HG03135 (cell line): Measurements from ENCODE around the gene G2E3.
"Not testable (repeated sequence)": the region's sequence is repeated elsewhere in the genome, so short reads cannot be mapped to it uniquely, and the experiment has no call there.

Source experiments
- ATAC-seq: cut with Tn5 transposase; IDR thresholded peaks from one replicate; pipeline ENCODE4 v1.9.1; 2021; ENCODE audit warnings: mild to moderate bottlenecking, moderate library complexity; ENCODE audit not compliant: unreplicated experiment

The G2E3 gene

GRCh38 chr14:30559638-30560091 is 707 bp downstream of the G2E3 start:
- peak; percentile 24 for ATAC-seq

- ATAC-seq: no peak
Observed at GRCh38 chr14:30560581-30560980, 1.6 kb downstream of the G2E3 start.

GRCh38 chr14:30564235-30564867 is 5.4 kb downstream of the G2E3 start:
- ATAC-seq: no peak

GRCh38 chr14:30564868-30565248 is 5.9 kb downstream of the G2E3 start:
- no peak for ATAC-seq

DNA sequence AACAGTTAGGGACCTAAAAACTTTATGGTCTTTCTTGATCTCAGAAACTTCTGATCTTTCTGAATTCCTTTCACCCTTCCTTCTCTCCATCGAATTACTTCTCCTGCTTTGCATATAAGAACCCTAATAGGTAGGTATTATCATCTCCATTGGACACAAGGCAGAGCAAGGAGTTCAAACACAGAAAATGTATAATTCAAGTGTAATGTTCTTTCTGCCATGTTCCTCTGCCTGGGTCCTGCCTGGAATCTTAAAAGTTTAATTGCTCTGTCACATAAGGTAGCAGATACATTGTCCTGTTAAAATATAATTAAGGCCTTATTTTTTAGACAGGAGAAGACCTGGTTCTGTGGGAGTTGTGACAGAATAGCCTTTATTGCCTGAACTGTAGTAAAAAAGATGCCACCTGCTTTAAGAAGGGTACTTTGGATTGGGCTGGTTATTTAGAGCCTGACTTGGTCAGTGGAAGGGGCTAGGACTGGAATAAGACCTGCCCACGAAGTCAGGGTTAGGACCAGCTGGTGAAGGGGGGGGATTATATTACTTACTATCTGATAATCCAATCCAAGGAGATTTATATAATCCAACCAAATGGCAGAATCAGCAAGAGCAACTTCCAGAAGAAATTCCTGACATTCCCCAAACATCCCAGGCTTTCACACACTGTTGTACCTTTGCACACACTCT is 10.4 kb downstream of the G2E3 start:
- ATAC-seq: no peak

DNA sequence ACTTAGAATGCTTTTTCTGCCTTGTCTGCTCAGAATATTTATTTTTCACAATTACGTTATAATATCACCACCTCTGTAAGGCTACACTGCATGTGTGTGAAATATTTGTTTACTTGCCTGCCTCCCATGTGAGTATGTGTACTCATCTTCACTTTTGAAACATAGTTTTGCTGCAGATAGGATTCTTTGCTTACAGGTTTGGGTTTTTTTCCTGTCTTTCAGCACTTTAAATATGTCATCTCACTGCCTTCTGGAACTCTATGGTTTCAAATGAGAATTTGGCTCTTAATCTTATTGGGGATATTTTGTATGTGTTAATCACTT is 10.9 kb downstream of the G2E3 start:
- ATAC-seq: no peak

GRCh38 chr14:30572237-30572636 is 13.3 kb downstream of the G2E3 start:
- no peak for ATAC-seq

DNA sequence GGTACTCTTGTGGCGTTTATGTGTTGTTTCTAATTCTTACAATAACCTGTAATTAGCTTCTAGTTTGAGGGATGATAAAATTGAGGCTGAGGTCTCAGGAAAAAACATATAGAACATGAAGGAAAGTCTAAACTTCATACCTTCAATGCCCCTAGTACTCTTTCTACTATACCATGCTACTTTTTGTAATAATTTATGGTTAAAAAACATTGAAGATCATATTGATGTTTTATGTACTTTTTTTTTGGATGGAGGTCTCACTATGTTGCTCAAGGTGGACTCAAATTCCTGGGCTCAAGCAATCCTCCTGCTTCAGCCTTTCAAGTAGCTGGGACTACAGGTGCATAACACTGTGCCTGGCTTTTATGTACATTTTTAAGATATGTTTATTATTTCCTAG is 13.8 kb downstream of the G2E3 start:
- ATAC-seq: no peak

DNA sequence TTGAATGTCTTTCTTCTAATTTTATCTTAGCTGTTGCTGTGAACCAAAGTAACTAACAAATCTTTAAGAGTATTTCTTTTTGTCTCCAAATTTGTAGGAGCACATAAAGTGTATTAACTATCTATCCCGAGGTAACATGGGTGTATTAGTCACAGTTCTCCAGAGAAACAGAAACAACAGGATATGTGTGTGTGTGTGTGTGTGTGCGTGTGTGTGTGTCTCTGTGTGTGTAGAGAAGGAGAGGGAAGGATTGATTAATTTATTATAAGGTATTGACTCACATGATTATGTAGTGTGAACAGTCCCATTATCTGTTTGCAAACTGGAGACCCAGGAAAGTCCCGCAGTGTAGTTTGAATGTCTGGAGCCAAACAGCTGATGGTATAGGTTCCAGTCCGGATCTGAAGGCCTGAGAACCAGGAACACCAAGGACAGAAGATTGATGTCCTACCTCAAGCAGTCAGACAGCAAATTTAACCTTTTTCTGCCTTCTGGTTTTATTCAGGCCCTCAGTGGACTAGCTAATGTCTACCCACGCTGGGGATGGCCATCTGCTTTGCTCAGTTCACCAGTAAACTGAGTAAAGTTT is 14.4 kb downstream of the G2E3 start:
- ATAC-seq: no peak

DNA sequence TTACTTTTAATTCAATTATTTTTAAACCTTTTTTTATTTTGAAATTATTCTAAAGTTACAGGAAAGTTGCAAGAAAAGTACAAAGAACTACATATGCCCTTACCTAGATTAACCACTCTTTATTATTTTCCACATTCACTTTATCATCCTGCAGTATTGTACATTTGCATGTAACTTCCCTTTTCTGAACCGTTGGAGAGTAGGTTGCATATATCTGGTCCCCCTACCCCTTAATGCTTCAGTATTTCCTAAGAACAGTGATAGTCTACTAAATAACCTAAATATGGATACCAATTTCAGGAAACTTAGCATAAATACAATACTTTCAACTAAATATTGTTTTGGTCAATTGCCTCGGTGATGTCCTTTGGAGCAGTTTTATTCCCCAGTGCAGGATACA is 15.0 kb downstream of the G2E3 start:
- no peak for ATAC-seq

- not testable (repeated sequence) for ATAC-seq
Observed at GRCh38 chr14:30574777-30575176, 15.8 kb downstream of the G2E3 start.

DNA sequence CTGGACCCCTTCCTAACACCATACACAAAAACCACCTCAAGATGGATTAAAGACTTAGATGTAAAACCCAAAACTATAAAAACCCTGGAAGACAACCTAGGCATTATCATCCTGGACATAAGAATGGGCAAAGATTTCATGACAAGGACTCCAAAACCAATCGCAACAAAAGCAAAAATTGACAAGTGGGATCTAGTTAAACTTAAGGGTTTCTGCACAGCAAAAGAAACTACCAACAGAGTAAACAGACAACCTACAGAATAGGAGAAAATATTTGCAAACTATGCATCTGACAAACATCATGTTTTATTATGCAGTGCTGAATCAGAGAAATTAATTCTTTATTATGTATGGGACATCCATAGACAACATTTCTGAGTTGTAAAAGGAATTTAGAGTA is 17.4 kb downstream of the G2E3 start:
- not testable (repeated sequence) for ATAC-seq

- no peak for ATAC-seq
Observed at GRCh38 chr14:30580616-30581282, 21.8 kb downstream of the G2E3 start.

- ATAC-seq: no peak
Observed at GRCh38 chr14:30581283-30581625, 22.3 kb downstream of the G2E3 start.

DNA sequence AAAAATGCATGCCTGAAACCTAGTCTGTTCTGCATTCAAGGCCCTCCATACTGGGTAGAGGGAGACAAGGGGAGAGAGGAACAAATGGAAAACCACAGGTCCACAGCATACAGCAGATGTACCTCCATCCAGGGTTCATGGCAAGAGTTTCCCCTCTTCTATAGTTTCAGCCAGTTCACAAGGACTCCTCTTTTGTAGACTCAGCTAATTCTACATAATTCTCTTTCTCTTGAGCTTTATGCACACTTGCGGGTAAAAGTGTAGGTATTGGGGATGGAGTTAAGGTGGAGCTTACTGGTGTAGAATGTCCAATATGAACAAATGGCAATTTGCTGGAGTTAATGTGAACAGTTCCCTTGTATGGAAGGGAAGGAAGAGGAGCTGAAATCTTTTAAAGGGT is 23.4 kb downstream of the G2E3 start:
- no peak for ATAC-seq

DNA sequence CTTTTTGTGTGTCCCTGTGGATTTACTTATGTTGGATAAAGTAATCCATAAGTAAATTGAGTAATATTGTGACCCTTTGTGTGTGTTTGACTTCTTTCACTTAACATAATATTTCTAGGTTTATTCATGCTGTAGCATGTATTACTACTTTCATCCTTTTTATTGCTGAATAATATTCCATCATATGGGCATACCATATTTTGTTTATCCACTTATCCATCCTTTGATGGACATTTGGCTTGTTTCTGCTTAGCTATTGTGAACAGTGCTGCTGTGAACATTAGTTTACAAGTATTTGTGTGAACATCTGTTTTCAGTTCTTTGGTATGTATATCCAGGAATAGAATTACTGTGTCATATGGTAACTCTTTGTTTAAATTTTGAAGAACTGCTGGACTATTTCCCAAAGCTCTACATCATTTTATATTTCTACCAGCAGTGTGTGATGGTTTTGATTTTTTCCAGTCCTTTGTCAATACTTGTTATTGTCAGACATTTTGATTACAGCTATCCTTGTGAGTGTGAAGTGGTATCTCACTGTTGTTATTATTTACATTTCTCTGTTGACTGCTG is 25.2 kb downstream of the G2E3 start:
- ATAC-seq: no peak

DNA sequence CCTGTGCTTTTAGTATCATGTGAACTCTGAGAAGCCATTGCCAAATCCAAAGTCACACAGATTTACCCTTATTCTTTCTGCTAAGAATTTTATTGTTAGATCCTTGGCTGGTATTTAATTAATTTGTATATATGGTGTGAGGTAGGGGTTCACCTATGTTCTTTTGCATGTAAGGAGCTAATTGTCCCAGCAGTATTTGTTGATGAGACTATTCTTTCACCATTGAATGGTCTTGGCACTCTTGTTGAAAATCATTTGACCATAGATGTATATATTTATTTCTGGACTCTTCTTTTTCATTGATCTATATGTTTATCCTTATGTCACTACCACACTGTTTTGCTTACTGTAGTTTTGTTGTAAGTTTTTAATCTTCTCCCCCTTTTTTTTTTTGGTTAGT is 26.2 kb downstream of the G2E3 start:
- ATAC-seq: no peak

DNA sequence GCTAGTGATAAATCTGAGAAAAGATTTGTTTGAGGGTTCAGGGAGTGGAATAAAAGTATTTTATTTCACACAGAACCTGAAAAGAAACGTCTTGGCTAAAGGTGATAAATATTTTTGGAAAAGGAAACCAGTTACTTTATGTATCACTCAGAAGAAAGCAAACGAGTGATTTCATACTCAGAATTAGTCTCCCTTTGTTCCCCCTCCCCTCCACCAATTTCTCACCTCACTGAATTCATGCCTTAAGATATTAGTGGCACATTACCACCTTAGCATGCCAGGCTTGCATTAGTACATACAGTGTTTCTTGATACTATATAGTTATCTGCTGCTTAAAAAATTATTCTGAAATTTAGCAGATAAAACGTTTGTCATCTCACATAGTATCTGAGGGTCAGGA is 28.2 kb downstream of the G2E3 start:
- no peak for ATAC-seq

DNA sequence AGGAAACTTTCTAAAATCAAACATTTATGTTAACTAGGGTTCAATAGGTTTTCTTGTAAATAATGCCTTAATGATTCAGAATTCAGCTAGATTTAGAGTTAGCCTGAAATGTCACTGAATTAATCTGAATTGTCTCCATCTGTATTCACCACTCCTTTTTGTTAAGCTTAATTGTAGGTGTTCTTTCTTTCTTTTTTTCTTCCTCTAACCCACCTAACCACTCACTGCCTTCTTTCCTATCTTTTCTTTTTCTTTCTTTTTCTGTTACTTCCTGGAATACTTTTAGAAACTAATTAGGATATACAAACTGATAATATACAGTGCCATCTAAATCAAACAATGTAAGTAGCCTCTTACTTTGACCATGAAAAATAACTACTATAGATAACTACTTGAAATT is 29.9 kb downstream of the G2E3 start:
- no peak for ATAC-seq

GRCh38 chr14:30596935-30597334 is 38.0 kb downstream of the G2E3 start:
- no peak for ATAC-seq

DNA sequence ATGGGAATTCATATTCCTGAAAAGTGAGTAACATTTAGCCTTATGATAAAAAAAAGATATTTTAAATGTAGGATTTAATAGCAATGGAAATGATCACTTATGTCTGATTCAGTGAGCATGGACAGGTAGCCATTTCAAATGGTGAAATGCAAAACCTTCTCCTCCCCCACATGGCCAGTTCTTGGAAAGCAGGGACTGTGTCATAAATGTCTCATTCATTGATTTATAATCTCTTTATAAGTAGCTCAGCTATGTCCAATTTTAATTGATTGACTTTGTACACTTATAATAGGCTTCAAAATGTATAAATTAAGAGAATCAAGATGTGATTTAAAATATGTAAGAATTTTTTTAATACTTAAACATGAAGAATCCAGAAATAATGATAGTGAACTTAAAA is 38.5 kb downstream of the G2E3 start:
- no peak for ATAC-seq
